GM12864 (cell line): ENCODE data around the gene IFNG.
"Not testable (repeated sequence)": the region's sequence is repeated elsewhere in the genome, so short reads cannot be mapped to it uniquely, and the experiment has no call there.

Experiments used
- DNase-seq: peaks from one replicate; pipeline ENCODE4 v3.0.0-alpha.2; 2011; ENCODE audit warnings: low read depth
- H3K4me3 ChIP-seq: 2 replicates; pipeline ENCODE4 v1.5.1; 2011; ENCODE audit warnings: mild to moderate bottlenecking, low read depth, low read length, control low read depth
- CTCF ChIP-seq: IDR thresholded peaks from 2 replicates; pipeline ENCODE4 v1.5.1; 2011; ENCODE audit warnings: low read depth, mild to moderate bottlenecking, moderate library complexity, low read length, control low read depth, inconsistent platforms; ENCODE audit errors: missing control alignments

IFNG gene

GRCh38 chr12:68159681-68160304 is at the start of gene IFNG:
IFNG (minus strand) TSS chr12:68159740; CDS start chr12:68159615, 125 bp downstream.
- no peak within 1 kb of the TSS for H3K4me3 ChIP-seq
- DNase-seq: no peak
- TF ChIP-seq CTCF: no peak

- DNase-seq: not testable (repeated sequence)
Observed at GRCh38 chr12:68209048-68209728, 49.6 kb upstream of the IFNG start.

GRCh38 chr12:68207276-68207675 is 47.7 kb upstream of the IFNG start:
- H3K4me3 ChIP-seq: no peak overlapping the region
- DNase-seq: no peak
- TF ChIP-seq CTCF: no peak

More at GRCh38 chr12:68209048-68209728, 49.6 kb upstream of the IFNG start:
- H3K4me3 ChIP-seq: not testable (repeated sequence)

GRCh38 chr12:68206446-68206845 is 46.9 kb upstream of the IFNG start:
- DNase-seq: no peak
- no peak overlapping the region for H3K4me3 ChIP-seq
- no peak for TF ChIP-seq CTCF

GRCh38 chr12:68203460-68203875 is 43.9 kb upstream of the IFNG start:
- no peak overlapping the region for H3K4me3 ChIP-seq
- TF ChIP-seq CTCF: no peak
- DNase-seq: no peak

- no peak for TF ChIP-seq CTCF
- DNase-seq: no peak
- no peak overlapping the region for H3K4me3 ChIP-seq
Observed at GRCh38 chr12:68200854-68201253, 41.3 kb upstream of the IFNG start.

GRCh38 chr12:68199127-68199526 is 39.6 kb upstream of the IFNG start:
- no peak for TF ChIP-seq CTCF
- no peak overlapping the region for H3K4me3 ChIP-seq
- DNase-seq: no peak
